ENCODE measurements around the gene BMF. TPM values are rescaled to one million over a fixed set of nuclear protein-coding genes. Genes with fewer than 3 reads are reported as not detected.
"Not testable (repeated sequence)": the region's sequence is repeated elsewhere in the genome, so short reads cannot be mapped to it uniquely, and the experiment has no call there.

The BMF gene
- total RNA-seq, 1 donor from 2014 or later, result 7.4 TPM

- no peak for DNase-seq (ENCODE audit: low read depth)
Observed at GRCh38 chr15:40088929-40089755, 19.5 kb downstream of the BMF start.

GRCh38 chr15:40087991-40088928 is 20.4 kb downstream of the BMF start:
- no peak for DNase-seq (ENCODE audit: low read depth)

GRCh38 chr15:40087068-40087810 is 21.4 kb downstream of the BMF start:
- no peak for DNase-seq (ENCODE audit: low read depth)

GRCh38 chr15:40085266-40085665 is 23.4 kb downstream of the BMF start:
- no peak for DNase-seq (ENCODE audit: low read depth)

- DNase-seq (ENCODE audit: low read depth), result no peak
Observed at GRCh38 chr15:40084650-40085049, 24.0 kb downstream of the BMF start.

- no peak for DNase-seq (ENCODE audit: low read depth)
Observed at GRCh38 chr15:40082195-40082883, 26.3 kb downstream of the BMF start.

- peak; percentile 84 for DNase-seq (ENCODE audit: low read depth)
Observed at GRCh38 chr15:40081691-40082194, 26.9 kb downstream of the BMF start.

GRCh38 chr15:40080847-40081246 is 27.8 kb downstream of the BMF start:
- DNase-seq (ENCODE audit: low read depth), result no peak

- DNase-seq (ENCODE audit: low read depth), result no peak
Observed at GRCh38 chr15:40080104-40080503, 28.6 kb downstream of the BMF start.

GRCh38 chr15:40079456-40079855 is 29.2 kb downstream of the BMF start:
- DNase-seq (ENCODE audit: low read depth), result no peak

GRCh38 chr15:40075298-40076044 is 33.2 kb downstream of the BMF start:
- no peak for DNase-seq (ENCODE audit: low read depth)

GRCh38 chr15:40074656-40075055 is 34.0 kb downstream of the BMF start:
- not testable (repeated sequence) for DNase-seq (ENCODE audit: low read depth)

- DNase-seq (ENCODE audit: low read depth), result not testable (repeated sequence)
Observed at GRCh38 chr15:40073716-40074490, 34.8 kb downstream of the BMF start.

GRCh38 chr15:40072216-40072990 is 36.3 kb downstream of the BMF start:
- no peak for DNase-seq (ENCODE audit: low read depth)

GRCh38 chr15:40070608-40071218 is 38.0 kb downstream of the BMF start:
- DNase-seq (ENCODE audit: low read depth), result no peak

- peak; percentile 44 for DNase-seq (ENCODE audit: low read depth)
Observed at GRCh38 chr15:40070166-40070557, 38.5 kb downstream of the BMF start.
